HepG2 (cell line): ENCODE data around the gene C2orf49. TPM values are rescaled to one million over a fixed set of nuclear protein-coding genes. Genes with fewer than 3 reads are reported as not detected.

Experiments
- ATAC-seq: fragments of 200-7000 bp; cut with Tn5 transposase; 3 replicates; pipeline ENCODE4 v1.9.1; 2020; ENCODE audit warnings: mild to moderate bottlenecking, moderate library complexity
- BruUV-seq: library from RNA; stranded (reverse); fragments of 400-500 nt; replicated peaks from 2 replicates; lab custom pipeline; 2021; lab: Mats Ljungman, UMichigan
- CTCF ChIA-PET: fragments of 300-600 bp; formaldehyde crosslinking; extraction: SDS; loops from one replicate; lab custom pipeline; 2021; ENCODE audit warnings: low total read pairs, inconsistent platforms, low intra/inter-chr PET ratio; lab: Yijun Ruan, JAX
- POLR2A ChIA-PET: fragments of 350-600 bp; sonication (Branson Sonifier 250); formaldehyde crosslinking; loops from one replicate; lab custom pipeline; 2020; ENCODE audit warnings: antibody characterized with exemption, inconsistent platforms; lab: Yijun Ruan, JAX
- DNase-seq: peaks from one replicate; pipeline ENCODE4 v3.0.0-alpha.2; 2015; ENCODE audit warnings: low spot score
- FAIRE-seq: peaks from 3 replicates; lab custom pipeline; 2011; peaks lifted over from hg19 to GRCh38; lab: Jason Lieb, UNC
- H2AFZ ChIP-seq: one replicate; pipeline ENCODE4 v1.6.1; 2011; ENCODE audit warnings: low read length, inconsistent platforms
- H3K27ac ChIP-seq: fragments of 300-600 bp; 3 replicates; pipeline ENCODE4 v1.8.0; 2011; ENCODE audit warnings: mixed run types, mild to moderate bottlenecking, mixed read lengths, low read length, inconsistent platforms; ENCODE audit not compliant: insufficient read depth; ENCODE audit errors: extremely low read length
- H3K27me3 ChIP-seq, 2 experiments: fragments of 200-600 bp in 1 of 2; 2 replicates in 1 of 2; 3 replicates in 1 of 2; pipeline versions ENCODE4 v1.6.0 to v1.8.0; 2011; ENCODE audit warnings: low read length in 2 of 2, mild to moderate bottlenecking in 2 of 2, moderate library complexity in 2 of 2, inconsistent platforms in 1 of 2; ENCODE audit not compliant: insufficient read depth in 2 of 2, control insufficient read depth in 1 of 2
- H3K36me3 ChIP-seq, 2 experiments: fragments of 200-600 bp in 1 of 2; replicated peaks in 1 of 2; 2 replicates in 1 of 2; 3 replicates in 1 of 2; pipeline versions ENCODE4 v1.5.1 to v1.8.0; 2011; ENCODE audit warnings: low read length in 2 of 2, inconsistent platforms in 1 of 2; ENCODE audit not compliant: insufficient read depth in 2 of 2, control insufficient read depth in 1 of 2
- H3K4me1 ChIP-seq: 2 replicates; pipeline ENCODE4 v1.5.1; 2012; ENCODE audit warnings: low read length, inconsistent platforms; ENCODE audit not compliant: insufficient read depth
- H3K4me2 ChIP-seq: 2 replicates; pipeline ENCODE4 v1.6.0; 2011; ENCODE audit warnings: low read depth, low read length, inconsistent platforms
- H3K4me3 ChIP-seq, 3 experiments: fragments of 200-600 bp in 1 of 3; sonication (generic), shearing (Covaris generic) in 1 of 3; replicated peaks in 1 of 3; 2 replicates each; pipeline ENCODE4 v1.5.1; 2011 to 2016; ENCODE audit warnings: low read length in 3 of 3, inconsistent platforms in 2 of 3, low read depth in 2 of 3, mild to moderate bottlenecking in 2 of 3, control low read depth in 1 of 3, mixed read lengths in 1 of 3; ENCODE audit not compliant: insufficient read depth in 1 of 3
- H3K79me2 ChIP-seq: one replicate; pipeline ENCODE4 v1.6.1; 2011; ENCODE audit warnings: low read length, inconsistent platforms; ENCODE audit not compliant: insufficient read depth
- H3K9ac ChIP-seq: 2 replicates; pipeline ENCODE4 v1.6.0; 2011; ENCODE audit warnings: mild to moderate bottlenecking, low read depth, low read length, inconsistent platforms; ENCODE audit not compliant: insufficient read depth
- H3K9me3 ChIP-seq: 2 replicates; pipeline ENCODE4 v1.5.1; 2012; ENCODE audit warnings: mild to moderate bottlenecking, low read length
- H4K20me1 ChIP-seq: 2 replicates; pipeline ENCODE4 v1.6.0; 2011; ENCODE audit warnings: inconsistent platforms, mild to moderate bottlenecking, low read length, moderate library complexity; ENCODE audit not compliant: insufficient read depth
- BRCA1 ChIP-seq: sonication (generic); formaldehyde crosslinking; IDR thresholded peaks from 2 replicates; pipeline ENCODE4 v1.4.0; 2020; ENCODE audit warnings: missing genetic modification reagents
- E2F2 ChIP-seq: sonication (generic); formaldehyde crosslinking; IDR thresholded peaks from 2 replicates; pipeline ENCODE4 v1.4.0; 2020; ENCODE audit warnings: missing genetic modification reagents, borderline replicate concordance
- FOXK2 ChIP-seq: fragments of 450-650 bp; IDR thresholded peaks from 2 replicates; pipeline ENCODE4 v1.6.1; 2016
- GATAD2A ChIP-seq: IDR thresholded peaks from 2 replicates; pipeline ENCODE4 v1.6.1; 2016
- IKZF1 ChIP-seq: fragments of 450-650 bp; IDR thresholded peaks from 2 replicates; pipeline ENCODE4 v1.7.1; 2016
- MLLT10 ChIP-seq: sonication (generic); formaldehyde crosslinking; IDR thresholded peaks from 2 replicates; pipeline ENCODE4 v1.4.0; 2020; ENCODE audit warnings: missing genetic modification reagents
- NFYB ChIP-seq: sonication (generic); formaldehyde crosslinking; IDR thresholded peaks from 2 replicates; pipeline ENCODE4 v1.4.0; 2020; ENCODE audit warnings: missing genetic modification reagents
- RBFOX2 ChIP-seq: fragments of 200-400 bp; formaldehyde crosslinking; IDR thresholded peaks from 2 replicates; pipeline ENCODE4 v1.6.1; 2017; ENCODE audit warnings: low read depth, mild to moderate bottlenecking, low read length
- SIX1 ChIP-seq: sonication (generic); formaldehyde crosslinking; IDR thresholded peaks from 2 replicates; pipeline ENCODE4 v1.4.0; 2020; ENCODE audit warnings: missing genetic modification reagents, borderline replicate concordance
- TBP ChIP-seq: sonication (generic); formaldehyde crosslinking; IDR thresholded peaks from 2 replicates; pipeline ENCODE4 v1.5.0; 2020; ENCODE audit warnings: missing genetic modification reagents
- U2AF1 ChIP-seq: fragments of 200-400 bp; formaldehyde crosslinking; optimal IDR thresholded peaks from 2 replicates; pipeline ENCODE3; 2017; ENCODE audit warnings: mild to moderate bottlenecking, low read depth, low read length
- ZMYM4 ChIP-seq: sonication (generic); formaldehyde crosslinking; IDR thresholded peaks from 2 replicates; pipeline ENCODE4 v1.8.1; 2023; ENCODE audit warnings: mild to moderate bottlenecking, missing genetic modification reagents
- ZNF143 ChIP-seq: sonication (generic); formaldehyde crosslinking; IDR thresholded peaks from 2 replicates; pipeline ENCODE4 v1.4.0; 2020; ENCODE audit warnings: missing genetic modification reagents
- ZNF253 ChIP-seq: sonication (generic); formaldehyde crosslinking; IDR thresholded peaks from 2 replicates; pipeline ENCODE4 v1.8.0; 2022; ENCODE audit warnings: mild to moderate bottlenecking, missing genetic modification reagents, borderline replicate concordance
- ZNF441 ChIP-seq: sonication (generic); formaldehyde crosslinking; IDR thresholded peaks from 2 replicates; pipeline ENCODE4 v1.7.0; 2021; ENCODE audit warnings: missing genetic modification reagents, borderline replicate concordance
- ZNF543 ChIP-seq: sonication (generic); formaldehyde crosslinking; IDR thresholded peaks from 2 replicates; pipeline ENCODE4 v1.4.0; 2020; ENCODE audit warnings: mild to moderate bottlenecking, missing genetic modification reagents
- ZNF615 ChIP-seq: sonication (generic); formaldehyde crosslinking; IDR thresholded peaks from 2 replicates; pipeline ENCODE4 v1.5.0; 2020; ENCODE audit warnings: mild to moderate bottlenecking, missing genetic modification reagents, borderline replicate concordance
- WGBS: methylation state at CpG from one replicate; pipeline ENCODE4 v1.1.6; 2017; ENCODE audit warnings: low lambda C conversion rate; 5-methylcytosine and 5-hydroxymethylcytosine counted together
- in situ Hi-C: cut with HindIII; loops from 2 replicates; pipeline ENCODE4 v1.10.0; 2017; ENCODE audit warnings: low pct_unique_long_range_greater_than_20kb; ENCODE audit not compliant: extremely low pct_ligation_motif_present
- intact Hi-C: fragments of 100-400 bp; cut with micrococcal nuclease; formaldehyde crosslinking; loops from one replicate; pipeline ENCODE4 v1.10.0; 2022; ENCODE audit not compliant: unreplicated experiment
- polyA plus RNA-seq, 8 experiments: library from polyadenylated mRNA; depleted of rRNA in 3 of 8; stranded (reverse) in 7 of 8; unstranded in 1 of 8; fragments of >200 nt; fragmentation: Illumina TruSeq in 4 of 8; extraction: Trizol in 4 of 8; gene quantifications; 2 replicates each; pipeline versions ENCODE4 v1.2.1 to v1.2.3, GENCODE V29; 2011 to 2016; ENCODE audit warnings: low read depth in 4 of 8, missing spikeins in 1 of 8, mixed read lengths in 1 of 8; ENCODE audit not compliant: insufficient read depth in 1 of 8
- total RNA-seq, 5 experiments: library from RNA; depleted of rRNA; stranded (reverse); fragments of >200 nt; fragmentation: Illumina TruSeq; extraction: Trizol; gene quantifications; 2 replicates each; pipeline ENCODE4 v1.2.3, GENCODE V29; 2016; ENCODE audit warnings: low read depth in 1 of 5
- TF ChIP-seq, protein P1 (sequence below): sonication (generic); formaldehyde crosslinking; IDR thresholded peaks from 2 replicates; pipeline ENCODE4 v1.5.0; 2020; ENCODE audit warnings: missing genetic modification reagents
- TF ChIP-seq, protein P2 (sequence below): sonication (generic); formaldehyde crosslinking; IDR thresholded peaks from 2 replicates; pipeline ENCODE4 v1.8.0; 2022; ENCODE audit warnings: missing genetic modification reagents, mild to moderate bottlenecking, inconsistent platforms, borderline replicate concordance

The C2orf49 gene
- total and polyA plus RNA-seq, 2 of the 13 experiments (the other 11 are each of a cell fraction or from before 2014, with no cell fraction given): 24.7 to 28.8 TPM

GRCh38 chr2:105323111-105323510, 14.2 kb upstream of the C2orf49 start:
- no TSS peak for BruUV-seq
- no peak overlapping the region for H3K4me2 ChIP-seq
- POLR2A ChIA-PET: no interaction called here
- H3K27ac ChIP-seq: no peak overlapping the region
- H3K79me2 ChIP-seq: peaks cover 92% of the 10 kb centered on the region
- peaks cover 23% of the 10 kb centered on the region for H3K4me1 ChIP-seq
- TF ChIP-seq ZNF615 (CRISPR knock-in tag): no peak
- TF ChIP-seq ZNF253 (CRISPR knock-in tag): no peak
- TF ChIP-seq, protein P1, sequence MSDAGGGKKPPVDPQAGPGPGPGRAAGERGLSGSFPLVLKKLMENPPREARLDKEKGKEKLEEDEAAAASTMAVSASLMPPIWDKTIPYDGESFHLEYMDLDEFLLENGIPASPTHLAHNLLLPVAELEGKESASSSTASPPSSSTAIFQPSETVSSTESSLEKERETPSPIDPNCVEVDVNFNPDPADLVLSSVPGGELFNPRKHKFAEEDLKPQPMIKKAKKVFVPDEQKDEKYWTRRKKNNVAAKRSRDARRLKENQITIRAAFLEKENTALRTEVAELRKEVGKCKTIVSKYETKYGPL (CRISPR knock-in tag): no peak
- TF ChIP-seq GATAD2A: no peak
- no peak for TF ChIP-seq SIX1 (CRISPR knock-in tag)
- no peak for TF ChIP-seq BRCA1 (CRISPR knock-in tag)
- TF ChIP-seq E2F2 (CRISPR knock-in tag): no peak
- TF ChIP-seq ZMYM4: no peak
- no peak for TF ChIP-seq RBFOX2
- TF ChIP-seq FOXK2: no peak
- TF ChIP-seq ZNF143 (CRISPR knock-in tag): no peak
- TF ChIP-seq TBP (CRISPR knock-in tag): no peak
- TF ChIP-seq, protein P2, sequence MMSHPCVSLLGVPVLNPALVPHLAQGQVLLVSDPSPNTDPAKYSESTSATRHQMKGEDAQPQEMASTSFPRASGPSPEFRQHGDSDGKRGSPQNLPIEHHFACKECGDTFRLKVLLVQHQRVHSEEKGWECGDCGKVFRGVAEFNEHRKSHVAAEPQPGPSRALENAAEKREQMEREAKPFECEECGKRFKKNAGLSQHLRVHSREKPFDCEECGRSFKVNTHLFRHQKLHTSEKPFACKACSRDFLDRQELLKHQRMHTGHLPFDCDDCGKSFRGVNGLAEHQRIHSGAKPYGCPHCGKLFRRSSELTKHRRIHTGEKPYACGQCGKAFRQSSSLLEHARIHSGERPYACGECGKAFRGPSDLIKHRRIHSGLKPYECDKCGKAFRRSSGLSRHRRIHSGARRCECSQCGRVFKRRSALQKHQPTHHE: no peak
- TF ChIP-seq U2AF1: no peak
- TF ChIP-seq NFYB (CRISPR knock-in tag): no peak
- TF ChIP-seq IKZF1: no peak
- TF ChIP-seq ZNF441 (CRISPR knock-in tag): no peak
- no peak for TF ChIP-seq ZNF543
- TF ChIP-seq MLLT10 (CRISPR knock-in tag): no peak
- TF ChIP-seq, all 625 proteins: peak for 0
- ATAC-seq (no peak), FAIRE-seq (no peak), DNase-seq (no peak)
- in situ Hi-C loops (no loop called here), intact Hi-C loops (no loop called here)
- no peak overlapping the region for H3K4me3 ChIP-seq
- WGBS: 91% methylated on average over 5 of the region's 5 CpGs
- peaks cover 7 to 30% of the 10 kb centered on the region in 2 experiments for H3K36me3 ChIP-seq
- CTCF ChIA-PET: no interaction called here
- no peak overlapping the region for H2AFZ ChIP-seq
- H4K20me1 ChIP-seq: peaks cover 6% of the 10 kb centered on the region; the same call in 1 of the 2 replicates
- H3K9me3 ChIP-seq: no peaks in the 10 kb centered on the region
- H3K27me3 ChIP-seq: no peaks in the 10 kb centered on the region
- no peak overlapping the region for H3K9ac ChIP-seq
